SW 1271 (cell line): ENCODE results near the gene MRFAP1.
"Not testable (repeated sequence)": the region's sequence is repeated elsewhere in the genome, so short reads cannot be mapped to it uniquely, and the experiment has no call there.

Experiments used
- DNase-seq, 2 experiments: peaks; one replicate each; lab custom pipeline; 2025; lab: John Stamatoyannopoulos, UW

The MRFAP1 gene

GRCh38 chr4:6634746-6635145 lies 5.7 kb upstream of the MRFAP1 start:
- DNase-seq, result no peak

GRCh38 chr4:6639137-6639680 lies 1.3 kb upstream of the MRFAP1 start:
- no peak for DNase-seq

GRCh38 chr4:6641164-6641970 lies 882 bp downstream of the MRFAP1 start:
- no peak for DNase-seq

- no peak for DNase-seq
Observed at GRCh38 chr4:6641971-6642320, 1.5 kb downstream of the MRFAP1 start.

GRCh38 chr4:6643141-6643847 lies 2.8 kb downstream of the MRFAP1 start:
- no peak for DNase-seq

GRCh38 chr4:6644792-6645530 lies 4.5 kb downstream of the MRFAP1 start:
- no peak for DNase-seq

- DNase-seq, result no peak
Observed at GRCh38 chr4:6647169-6647568, 6.7 kb downstream of the MRFAP1 start.

GRCh38 chr4:6647582-6648230 lies 7.2 kb downstream of the MRFAP1 start:
- no peak for DNase-seq

- no peak for DNase-seq
Observed at GRCh38 chr4:6649216-6649615, 8.7 kb downstream of the MRFAP1 start.

- not testable (repeated sequence) for DNase-seq
Observed at GRCh38 chr4:6654211-6654610, 13.7 kb downstream of the MRFAP1 start.

- not testable (repeated sequence) for DNase-seq
Observed at GRCh38 chr4:6655291-6655690, 14.8 kb downstream of the MRFAP1 start.

GRCh38 chr4:6655924-6656323 lies 15.4 kb downstream of the MRFAP1 start:
- DNase-seq, result no peak

GRCh38 chr4:6657242-6658208 lies 17.0 kb downstream of the MRFAP1 start:
- no peak for DNase-seq

- no peak for DNase-seq
Observed at GRCh38 chr4:6658209-6658595, 17.7 kb downstream of the MRFAP1 start.

- no peak for DNase-seq
Observed at GRCh38 chr4:6658597-6659075, 18.2 kb downstream of the MRFAP1 start.

GRCh38 chr4:6659897-6660296 lies 19.4 kb downstream of the MRFAP1 start:
- no peak for DNase-seq

GRCh38 chr4:6660430-6660829 lies 19.9 kb downstream of the MRFAP1 start:
- DNase-seq, result no peak

- DNase-seq, result no peak
Observed at GRCh38 chr4:6662591-6662990, 22.1 kb downstream of the MRFAP1 start.

- DNase-seq, result no peak
Observed at GRCh38 chr4:6663596-6664393, 23.3 kb downstream of the MRFAP1 start.

- no peak for DNase-seq
Observed at GRCh38 chr4:6665320-6665654, 24.8 kb downstream of the MRFAP1 start.
